Psoas muscle (tissue), 8 donors: ENCODE data around the gene TERT. TPM values are rescaled to one million over a fixed set of nuclear protein-coding genes. Genes with fewer than 3 reads are reported as not detected.
A peak's percentile ranks its signal among the peaks of the same experiment; 100 is the strongest.

Experiments used
- ATAC-seq, 4 donors: fragments of 200-7000 bp; cut with Tn5 transposase; one replicate each; pipeline ENCODE4 v1.9.1; 2020; ENCODE audit warnings: moderate library complexity in 3 of 4, mild to moderate bottlenecking in 2 of 4
- DNase-seq, 2 donors: peaks; one replicate each; pipeline ENCODE4 v3.0.0-alpha.2; 2020
- H3K27ac ChIP-seq: fragments of 200-600 bp; one replicate; pipeline ENCODE4 v1.8.0; 2022
- H3K27me3 ChIP-seq, 3 donors: fragments of 200-600 bp in 1 of 3; one replicate each; pipeline versions ENCODE4 v1.6.1 to v1.8.0; 2013 to 2022; ENCODE audit warnings: low read length in 2 of 3, mild to moderate bottlenecking in 2 of 3, moderate library complexity in 1 of 3; ENCODE audit not compliant: insufficient read depth in 3 of 3
- H3K36me3 ChIP-seq, 2 donors: fragments of 200-600 bp in 1 of 2; one replicate each; pipeline versions ENCODE4 v1.6.1 to v1.8.0; 2013 to 2022; ENCODE audit warnings: low read depth in 1 of 2, mild to moderate bottlenecking in 1 of 2, moderate library complexity in 1 of 2; ENCODE audit not compliant: insufficient read depth in 1 of 2
- H3K4me1 ChIP-seq: fragments of 200-600 bp; one replicate; pipeline ENCODE4 v1.8.0; 2022
- H3K4me3 ChIP-seq: fragments of 200-600 bp; one replicate; pipeline ENCODE4 v1.8.0; 2022; ENCODE audit warnings: mild to moderate bottlenecking
- H3K9me3 ChIP-seq: fragments of 200-600 bp; one replicate; pipeline ENCODE4 v1.8.0; 2022
- CTCF ChIP-seq: fragments of 200-600 bp; IDR thresholded peaks from one replicate; pipeline ENCODE4 v1.8.0; 2022; ENCODE audit warnings: antibody characterized with exemption
- WGBS, 3 donors: extraction: QIAGEN DNeasy Blood & Tissue Kit; methylation state at CpG; one replicate each; pipeline versions ENCODE4 v1.1.6 to v1.1.7; 2013; 5-methylcytosine and 5-hydroxymethylcytosine counted together
- intact Hi-C, 2 donors: fragments of 100-400 bp; cut with DNase I; formaldehyde crosslinking; loops; one replicate each; pipeline versions ENCODE4 v1.11.0 to v1.14.2; 2022
- polyA plus RNA-seq, 3 donors: library from polyadenylated mRNA; stranded (reverse); fragments of 200-250 nt; gene quantifications; one replicate each; pipeline ENCODE4 v1.2.3, GENCODE V29; 2013
- total RNA-seq, 4 donors: library from RNA; stranded (reverse); fragmentation: NEBNext Ultra II Directional in 2 of 4; extraction: Animal tissue kit (Norgen Biotek cat#: 25700) in 2 of 4; gene quantifications; one replicate each; pipeline versions ENCODE4 v1.2.1 to v1.2.4, GENCODE V29; 2021 to 2023
- donor health status: healthy with polysubstance abuse.
- donor health status: DM: no; HTN: no; CAD: no; lungs with moderate emphysema.
- donor health status: Bipolar disorder and iron deficiency.
- donor health status: healthy.
- donor health status: DM: yes; HTN: yes; CAD: no.
- donor health status: DM: no; HTN: no; CAD: no.
- donor health status: DM: no; HTN: no; CAD: no.
- donor health status: DM: yes; HTN: yes; CAD: no.

Gene TERT
- total and polyA plus RNA-seq, 7 donors = not detected

DNA sequence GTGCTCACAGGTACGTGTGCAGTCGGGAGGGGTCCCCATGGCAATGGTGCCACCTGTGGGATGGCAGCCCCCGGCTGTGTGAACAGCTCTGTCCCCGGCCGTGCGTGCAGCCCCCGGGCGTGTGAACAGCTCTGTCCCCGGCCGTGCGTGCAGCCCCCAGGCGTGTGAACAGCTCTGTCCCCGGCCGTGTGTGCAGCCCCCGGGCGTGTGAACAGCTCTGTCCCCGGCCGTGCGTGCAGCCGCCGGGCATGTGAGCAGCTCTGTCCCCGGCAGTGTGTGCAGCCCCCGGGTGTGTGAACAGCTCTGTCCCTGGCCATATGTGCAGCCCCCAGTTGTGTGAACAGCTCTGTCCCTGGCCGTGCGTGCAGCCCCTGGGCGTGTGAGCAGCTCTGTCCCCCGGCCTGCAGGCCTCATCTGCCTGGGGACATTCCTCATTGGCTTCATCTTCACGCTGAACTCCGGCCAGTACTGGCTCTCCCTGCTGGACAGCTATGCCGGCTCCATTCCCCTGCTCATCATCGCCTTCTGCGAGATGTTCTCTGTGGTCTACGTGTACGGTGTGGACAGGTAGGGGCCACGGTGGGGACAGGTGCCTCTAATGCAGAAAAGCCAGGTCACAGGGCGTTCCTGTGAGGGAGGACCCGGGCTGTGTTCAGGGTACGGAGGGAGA is 75.6 kb downstream of the TERT start:
- Histone ChIP-seq H3K27ac (no peak overlapping the region), H3K4me3 (no peak overlapping the region), H3K4me1 (no peaks in the 10 kb centered on the region), H3K36me3 (no peaks in the 10 kb centered on the region), H3K9me3 (no peaks in the 10 kb centered on the region), H3K27me3 (peaks cover 0 to 19% (median 8%) of the 10 kb centered on the region in 3 donors)
- intact Hi-C loops = no loop called here
- ATAC-seq (no peak), DNase-seq (no peak)
- TF ChIP-seq CTCF = no peak
- WGBS, 3 donors = 53 to 59% (median 59%) methylated on average over 38 of the region's 38 CpGs

DNA sequence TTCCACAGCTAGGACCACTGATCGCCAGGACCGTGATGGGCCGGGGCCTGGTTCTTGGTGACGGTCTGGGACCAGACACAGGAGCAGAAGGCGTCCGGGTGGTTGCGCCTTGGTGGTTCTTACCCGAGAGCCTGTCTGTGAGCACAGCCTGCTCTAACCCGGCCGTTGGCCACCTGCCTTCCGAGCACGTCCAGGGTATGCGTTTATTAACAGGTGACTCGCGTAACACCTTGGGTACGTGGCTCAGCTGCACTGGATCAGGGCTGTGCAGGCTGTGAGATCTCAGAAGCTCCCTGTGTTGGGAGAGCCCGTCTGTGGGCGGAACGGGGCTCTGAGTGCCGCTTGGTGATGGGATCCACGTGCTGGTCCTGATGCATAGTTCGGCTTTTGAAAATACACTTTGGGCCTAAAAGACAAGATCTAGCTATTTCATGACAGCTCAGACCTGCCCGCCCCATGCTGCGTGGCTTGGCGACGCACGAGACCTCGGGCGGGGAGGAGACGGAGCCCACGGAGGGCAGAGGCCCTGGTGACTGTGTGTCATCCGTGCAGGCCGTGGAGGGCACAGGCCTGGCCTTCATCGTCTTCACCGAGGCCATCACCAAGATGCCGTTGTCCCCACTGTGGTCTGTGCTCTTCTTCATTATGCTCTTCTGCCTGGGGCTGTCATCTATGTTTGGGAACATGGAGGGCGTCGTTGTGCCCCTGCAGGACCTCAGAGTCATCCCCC is 76.4 kb downstream of the TERT start:
- TF ChIP-seq CTCF = no peak
- no peak for DNase-seq
- 88 to 92% (median 91%) methylated on average over 38 of the region's 38 CpGs for WGBS, 3 donors
- peaks cover 0 to 18% (median 8%) of the 10 kb centered on the region in 3 donors for H3K27me3 ChIP-seq
- H3K9me3 ChIP-seq = no peaks in the 10 kb centered on the region
- no peak for ATAC-seq
- H3K4me3 ChIP-seq = no peak overlapping the region
- H3K4me1 ChIP-seq = no peaks in the 10 kb centered on the region
- intact Hi-C loops = no loop called here
- H3K27ac ChIP-seq = no peak overlapping the region
- no peaks in the 10 kb centered on the region for H3K36me3 ChIP-seq

DNA sequence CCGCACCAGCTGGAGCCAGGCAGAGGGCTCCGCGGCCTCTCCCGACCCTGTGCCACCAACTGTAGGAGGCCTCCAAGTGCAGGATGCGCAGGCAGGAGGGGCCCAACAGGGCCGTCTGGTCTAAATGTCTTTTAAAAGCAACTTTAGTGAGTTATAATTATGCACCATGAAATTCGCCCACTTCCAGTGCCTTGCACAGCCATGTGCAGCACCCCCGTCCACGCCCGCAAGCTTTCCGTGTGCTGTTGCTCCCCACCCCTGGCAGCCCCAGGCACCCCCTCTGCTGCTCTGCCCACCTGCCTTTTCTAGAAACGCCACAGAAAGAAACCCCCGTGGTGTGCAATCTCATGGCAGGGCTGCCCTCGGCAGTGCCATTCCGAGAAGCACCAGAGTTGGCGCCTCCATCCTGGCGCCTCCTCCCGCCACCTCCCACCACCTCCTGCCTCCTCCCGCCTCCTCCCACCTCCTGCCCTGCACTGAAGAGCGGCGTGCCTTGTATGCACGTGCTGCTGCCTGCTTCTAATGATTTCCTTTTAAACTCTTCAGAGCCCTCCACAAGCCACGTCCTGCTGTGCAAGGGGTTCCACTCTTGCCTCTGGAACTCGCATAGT is 77.2 kb downstream of the TERT start:
- no peak for ATAC-seq
- Histone ChIP-seq H3K27me3 (peaks cover 0 to 18% (median 6%) of the 10 kb centered on the region in 3 donors), H3K4me3 (no peak overlapping the region), H3K4me1 (no peaks in the 10 kb centered on the region), H3K36me3 (no peaks in the 10 kb centered on the region), H3K9me3 (no peaks in the 10 kb centered on the region), H3K27ac (no peak overlapping the region)
- TF ChIP-seq CTCF = no peak
- DNase-seq = no peak
- intact Hi-C loops = no loop called here
- 54 to 65% (median 54%) methylated on average over 23 to 24 of the region's 24 CpGs for WGBS, 3 donors

- H3K36me3 ChIP-seq = no peaks in the 10 kb centered on the region
- WGBS, 3 donors = 85 to 86% (median 86%) methylated on average over 18 of the region's 18 CpGs
- no peaks in the 10 kb centered on the region for H3K9me3 ChIP-seq
- no peaks in the 10 kb centered on the region for H3K4me1 ChIP-seq
- intact Hi-C loops = no loop called here
- no peak overlapping the region for H3K4me3 ChIP-seq
- no peak for TF ChIP-seq CTCF
- DNase-seq (peak in 1 of 2 donors; percentile 9), ATAC-seq (no peak)
- peaks cover 0 to 18% (median 6%) of the 10 kb centered on the region in 3 donors for H3K27me3 ChIP-seq
- no peak overlapping the region for H3K27ac ChIP-seq
Measured at GRCh38 chr5:1216918-1217295, 78.0 kb downstream of the TERT start.
